DLD1 (cell line): Measurements from ENCODE around the gene ACACB.

Source experiments
- in situ Hi-C: cut with HindIII; loops from 2 replicates; pipeline ENCODE4 v1.10.0; 2017; ENCODE audit warnings: low sequenced_read_pairs

ACACB gene

DNA sequence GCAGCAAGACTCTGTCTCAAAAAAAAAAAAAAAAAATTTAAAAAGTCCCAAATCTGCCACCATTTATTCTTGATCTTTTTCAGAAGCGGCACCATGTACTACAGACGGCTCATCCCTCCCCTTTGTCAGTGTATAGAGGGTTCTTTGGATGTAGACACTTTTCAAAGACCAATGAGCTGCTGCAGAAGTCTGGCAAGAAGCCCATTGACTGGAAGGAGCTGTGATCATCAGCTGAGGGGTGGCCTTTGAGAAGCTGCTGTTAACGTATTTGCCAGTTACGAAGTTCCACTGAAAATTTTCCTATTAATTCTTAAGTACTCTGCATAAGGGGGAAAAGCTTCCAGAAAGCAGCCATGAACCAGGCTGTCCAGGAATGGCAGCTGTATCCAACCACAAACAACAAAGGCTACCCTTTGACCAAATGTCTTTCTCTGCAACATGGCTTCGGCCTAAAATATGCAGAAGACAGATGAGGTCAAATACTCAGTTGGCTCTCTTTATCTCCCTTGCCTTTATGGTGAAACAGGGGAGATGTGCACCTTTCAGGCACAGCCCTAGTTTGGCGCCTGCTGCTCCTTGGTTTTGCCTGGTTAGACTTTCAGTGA, 6.5 kb upstream of the ACACB start:
- in situ Hi-C loops: no loop called here

DNA sequence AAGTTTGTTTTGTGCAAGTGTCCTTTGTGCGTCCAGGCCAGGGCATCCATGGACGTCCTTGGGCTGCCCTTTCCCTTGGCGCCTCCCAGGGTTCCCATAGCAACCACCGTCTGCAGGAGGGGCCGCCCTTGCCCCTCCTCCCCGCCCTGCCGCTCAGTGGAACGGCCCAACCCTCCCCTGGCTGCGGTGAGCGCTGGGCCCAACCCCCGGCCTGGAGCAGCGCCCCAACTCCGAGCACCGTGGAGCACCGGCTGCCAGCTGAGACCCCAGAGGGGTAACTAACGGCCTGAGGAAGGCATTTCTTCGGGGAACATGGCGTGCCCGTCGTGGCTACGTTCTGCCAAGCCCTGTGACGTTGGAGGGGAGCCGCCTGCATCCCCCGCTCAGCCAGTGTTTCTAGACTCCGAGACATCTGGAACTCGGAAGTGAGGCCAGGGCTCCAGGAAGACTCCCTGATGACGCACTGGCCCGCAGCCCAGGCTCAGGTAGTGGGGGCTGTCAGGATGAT, 5.3 kb upstream of the ACACB start:
- in situ Hi-C loops: no loop called here

DNA sequence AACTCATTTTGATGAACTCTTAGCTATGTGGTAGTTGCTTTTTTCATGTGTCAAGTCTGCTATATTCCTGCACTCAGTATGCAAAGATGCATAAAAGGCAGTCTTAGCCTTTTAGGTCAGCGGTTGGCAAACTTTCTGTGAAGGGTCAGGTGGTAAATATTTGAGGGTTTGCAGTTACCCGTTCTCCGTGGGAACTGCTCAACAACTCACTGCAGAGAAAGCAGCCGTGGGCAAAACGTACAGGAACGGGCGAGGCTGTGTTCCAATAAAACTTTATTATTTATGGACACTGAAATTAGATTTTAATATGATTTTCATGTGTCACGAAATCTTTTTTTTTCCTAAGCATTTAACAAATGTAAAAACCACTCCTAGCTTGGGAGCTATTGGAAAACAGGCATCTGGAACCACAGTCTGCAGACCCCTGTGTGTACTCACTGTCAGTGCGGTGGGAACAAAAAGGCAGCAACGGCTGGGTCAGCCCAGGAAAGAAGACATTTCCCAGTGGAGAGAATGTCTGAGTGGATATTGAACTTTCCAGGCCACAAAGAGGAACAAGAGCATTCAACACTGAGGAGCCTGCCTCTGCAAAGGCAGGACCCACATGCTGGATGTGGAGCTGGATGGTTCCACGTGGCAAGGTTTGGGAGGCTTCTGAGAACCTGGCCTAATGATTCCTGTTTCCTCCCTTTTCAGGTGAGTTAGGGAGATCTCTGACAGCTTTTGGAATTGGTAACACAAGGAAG, 3.5 kb upstream of the ACACB start:
- in situ Hi-C loops: no loop called here

DNA sequence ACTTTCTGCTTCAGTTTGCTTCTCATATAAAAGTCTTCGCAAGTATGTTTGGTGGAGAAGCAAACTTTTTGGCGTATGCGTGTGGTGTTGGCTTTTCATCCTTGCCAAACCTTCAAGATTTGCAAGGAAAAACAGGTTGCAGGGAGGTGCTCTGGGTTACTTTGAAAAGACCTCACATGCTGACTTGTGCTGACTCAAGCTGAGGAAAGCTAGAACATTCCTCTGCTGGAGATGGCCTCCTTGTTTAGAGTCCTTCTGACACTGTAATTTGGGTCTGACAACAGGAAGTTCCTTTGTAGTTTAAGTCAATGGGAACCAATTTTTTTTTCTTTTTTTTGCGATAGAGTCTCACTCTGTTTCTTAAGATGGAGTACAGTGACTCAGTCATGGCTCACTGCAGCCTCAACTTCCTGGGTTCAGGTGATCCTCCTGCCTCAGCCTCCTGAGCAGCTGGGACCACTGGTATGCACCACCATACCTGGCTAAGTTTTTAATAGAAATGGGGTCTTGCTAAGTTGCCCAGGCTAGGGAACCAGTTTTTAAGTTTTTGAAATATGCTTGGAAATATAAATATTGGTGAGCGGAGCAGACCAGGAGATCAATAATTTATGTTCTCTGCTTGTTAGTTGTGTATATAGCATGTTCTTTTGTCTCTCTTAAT, 2.6 kb upstream of the ACACB start:
- in situ Hi-C loops: no loop called here

DNA sequence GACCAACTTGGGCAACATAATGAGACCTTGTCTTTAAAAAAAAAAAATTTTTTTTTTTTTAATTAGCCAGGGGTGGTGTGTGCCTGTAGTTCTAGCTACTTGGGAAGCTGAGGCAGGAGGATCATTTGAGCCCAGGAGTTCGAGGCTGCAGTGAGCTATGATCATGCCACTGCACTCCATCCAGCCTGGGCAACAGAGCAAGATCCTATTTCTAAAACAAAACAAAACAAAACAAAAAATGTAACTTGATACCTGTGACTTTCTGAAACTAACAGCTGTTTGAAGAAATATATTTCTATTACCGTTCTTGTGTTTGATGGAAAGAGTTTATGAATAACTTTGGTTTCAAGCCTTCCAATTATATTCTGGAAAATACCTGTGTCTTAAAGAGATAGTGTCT, 1.7 kb upstream of the ACACB start:
- in situ Hi-C loops: no loop called here

DNA sequence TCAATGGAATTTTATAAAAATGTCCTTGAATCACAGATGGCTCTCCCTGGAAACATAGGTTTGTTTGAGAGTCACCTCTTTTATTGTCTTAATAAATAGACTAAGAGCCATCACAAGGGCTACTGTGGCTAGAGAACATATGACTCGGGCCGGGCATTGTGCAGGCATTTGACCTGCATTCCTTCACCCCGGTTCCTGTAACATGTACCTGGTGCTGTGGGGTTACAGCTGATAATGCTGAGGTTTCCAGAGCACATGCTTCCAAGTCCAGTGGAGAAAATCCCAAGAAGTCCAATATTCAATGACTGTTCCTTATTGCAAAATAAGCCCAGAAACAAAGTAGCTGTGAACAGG, 1.0 kb upstream of the ACACB start:
- in situ Hi-C loops: no loop called here

DNA sequence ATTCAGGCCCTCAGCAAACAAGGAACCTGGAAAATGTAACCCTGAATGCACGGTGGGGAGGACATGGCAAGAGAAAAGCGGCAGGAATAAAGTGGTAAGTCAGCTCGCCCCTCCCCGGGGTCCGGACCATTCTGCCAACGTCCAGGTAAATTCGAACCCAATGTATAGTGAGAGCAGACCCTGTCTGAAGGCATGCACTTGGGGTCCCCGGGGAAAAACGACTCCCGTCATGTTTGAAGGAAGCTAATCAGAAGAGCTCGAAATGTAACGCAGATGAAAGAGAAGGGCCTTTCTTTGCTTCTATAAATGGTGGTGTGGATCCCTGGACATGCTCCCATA, 193 bp downstream of the ACACB start:
- in situ Hi-C loops: no loop called here

DNA sequence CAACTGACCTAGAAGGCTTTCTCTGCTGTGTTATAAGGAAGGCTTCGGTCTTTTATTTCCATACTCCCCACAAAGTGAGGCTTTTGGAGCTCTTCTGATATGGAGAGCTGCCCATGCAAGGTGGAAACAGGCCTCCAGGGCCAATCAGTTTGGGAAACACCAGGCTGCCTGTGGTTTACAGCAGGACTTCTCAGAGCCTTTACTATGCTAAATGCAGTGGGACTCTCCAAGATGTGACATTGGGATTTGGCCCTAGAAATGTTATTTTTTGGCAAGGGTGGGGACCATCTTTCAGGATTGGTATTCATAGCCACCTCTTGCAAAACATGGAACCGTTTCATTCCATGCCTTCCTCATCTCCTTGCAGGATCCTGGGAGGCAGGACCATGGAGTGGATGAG, 3.7 kb downstream of the ACACB start:
- in situ Hi-C loops: no loop called here

DNA sequence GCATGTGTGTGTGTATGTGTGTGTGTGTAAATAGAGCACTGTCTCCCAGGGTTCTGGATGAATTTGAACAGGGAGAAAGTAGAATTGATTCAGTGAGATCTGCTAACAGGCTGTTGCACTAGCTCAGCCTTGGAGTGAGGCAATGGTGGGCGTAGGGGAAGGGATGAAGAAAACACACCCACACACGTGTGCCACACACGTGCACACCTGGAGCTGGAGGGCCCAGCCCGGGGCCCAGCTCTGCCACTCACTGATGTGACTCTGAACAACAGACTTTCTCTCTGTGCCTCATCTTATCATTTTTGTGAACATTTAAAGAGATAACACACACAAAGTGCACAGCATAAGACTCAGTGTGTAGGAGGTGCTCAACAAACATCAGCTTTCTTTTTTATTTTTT, 4.2 kb downstream of the ACACB start:
- in situ Hi-C loops: no loop called here

DNA sequence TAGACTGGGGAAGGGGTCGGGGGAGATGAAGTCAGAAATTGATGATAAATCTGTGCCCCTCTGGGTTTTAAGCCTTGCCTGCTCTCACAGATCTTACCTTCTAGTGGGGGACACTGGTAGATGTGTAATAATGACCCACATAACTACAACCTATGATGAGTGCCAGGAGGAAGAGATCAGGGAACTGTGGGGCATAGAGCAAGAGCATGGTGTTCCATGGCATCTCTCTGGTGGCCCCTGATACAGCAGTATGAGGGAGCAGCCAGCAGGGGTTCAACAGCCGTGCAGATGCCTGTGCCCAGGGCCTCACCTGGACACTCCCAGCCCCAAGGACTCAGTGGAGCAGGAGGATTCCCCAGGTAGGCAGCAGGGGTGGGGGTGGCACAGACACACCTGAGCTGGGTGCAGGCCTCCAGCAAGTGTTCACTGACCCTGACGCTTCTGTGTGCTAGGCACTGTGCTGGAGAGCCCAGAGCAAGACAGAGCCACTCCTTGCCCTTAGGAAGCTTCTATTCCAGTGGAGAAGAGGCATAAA, 5.0 kb downstream of the ACACB start:
- in situ Hi-C loops: no loop called here

DNA sequence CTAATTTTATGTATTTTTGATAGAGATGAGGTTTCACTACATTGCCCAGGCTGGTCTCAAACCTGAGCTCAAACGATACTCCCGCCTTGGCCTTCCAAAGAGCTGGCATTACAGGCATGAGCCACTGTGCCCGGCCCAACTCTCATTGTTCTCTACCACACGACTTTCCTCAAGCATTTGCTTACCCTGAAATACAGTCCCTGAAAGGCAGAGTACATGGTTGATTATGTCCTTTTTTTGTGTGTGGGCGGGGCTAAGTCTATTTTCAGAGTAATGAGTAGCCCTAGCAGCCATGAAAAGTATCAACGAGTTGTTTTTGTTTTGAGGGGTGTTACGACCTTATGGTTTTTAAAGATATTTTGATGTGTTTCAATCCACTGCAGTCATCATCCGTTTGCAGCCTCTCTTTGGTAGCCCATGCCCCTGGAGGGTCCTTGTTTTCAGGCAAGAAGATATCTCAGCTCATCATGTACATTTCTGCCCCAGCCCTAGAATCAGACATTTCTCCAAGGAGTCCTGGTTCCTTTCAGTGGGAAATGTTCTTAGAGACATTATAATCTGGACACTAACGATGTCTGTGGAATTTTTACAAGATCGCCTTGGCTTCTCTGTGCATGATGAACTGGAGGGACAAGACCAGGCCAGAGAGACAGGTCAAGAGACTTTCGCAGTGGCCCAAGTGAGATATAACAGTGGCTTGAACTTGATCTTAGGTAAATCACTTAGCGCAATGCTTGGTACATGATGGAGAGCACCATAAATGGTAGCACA, 8.7 kb downstream of the ACACB start:
- in situ Hi-C loops: no loop called here

DNA sequence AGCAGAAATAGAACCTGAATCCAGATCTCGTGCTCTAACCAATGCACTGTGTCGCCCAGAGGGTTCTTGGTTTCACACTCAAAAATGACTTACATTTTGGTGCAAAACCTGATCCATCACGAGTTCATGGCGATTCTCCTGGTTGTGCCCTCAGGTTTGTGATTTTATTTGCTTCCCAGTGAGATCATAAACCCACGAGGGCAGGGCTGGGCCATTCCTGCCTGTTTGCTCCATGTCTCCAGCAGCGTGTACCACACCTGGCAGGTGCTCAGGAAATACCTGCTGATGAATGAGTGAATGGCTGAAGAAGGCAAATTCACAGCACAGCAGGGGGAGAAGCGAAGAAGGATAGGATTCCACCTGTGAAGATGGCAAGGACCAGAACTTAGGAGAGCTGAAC, 9.4 kb downstream of the ACACB start:
- in situ Hi-C loops: no loop called here

DNA sequence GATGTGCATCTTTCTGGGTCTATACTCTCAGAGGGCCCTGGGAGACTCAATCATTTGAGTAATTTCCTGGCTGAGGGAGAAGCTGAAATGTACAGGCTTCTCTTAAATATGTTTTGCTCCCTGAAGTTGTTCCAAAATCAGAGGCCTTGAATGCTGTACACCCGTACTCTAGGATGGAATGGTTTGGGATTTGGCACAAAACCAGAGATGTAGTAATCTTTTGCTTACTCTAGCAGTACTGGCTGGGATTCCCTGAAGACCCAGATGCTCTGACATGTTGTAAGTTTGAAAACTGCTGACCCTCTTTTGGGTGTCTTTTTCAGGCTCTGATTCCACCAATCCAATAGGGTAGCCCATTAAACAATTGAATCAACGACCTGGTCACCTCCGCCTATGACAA, 10.4 kb downstream of the ACACB start:
- in situ Hi-C loops: no loop called here

DNA sequence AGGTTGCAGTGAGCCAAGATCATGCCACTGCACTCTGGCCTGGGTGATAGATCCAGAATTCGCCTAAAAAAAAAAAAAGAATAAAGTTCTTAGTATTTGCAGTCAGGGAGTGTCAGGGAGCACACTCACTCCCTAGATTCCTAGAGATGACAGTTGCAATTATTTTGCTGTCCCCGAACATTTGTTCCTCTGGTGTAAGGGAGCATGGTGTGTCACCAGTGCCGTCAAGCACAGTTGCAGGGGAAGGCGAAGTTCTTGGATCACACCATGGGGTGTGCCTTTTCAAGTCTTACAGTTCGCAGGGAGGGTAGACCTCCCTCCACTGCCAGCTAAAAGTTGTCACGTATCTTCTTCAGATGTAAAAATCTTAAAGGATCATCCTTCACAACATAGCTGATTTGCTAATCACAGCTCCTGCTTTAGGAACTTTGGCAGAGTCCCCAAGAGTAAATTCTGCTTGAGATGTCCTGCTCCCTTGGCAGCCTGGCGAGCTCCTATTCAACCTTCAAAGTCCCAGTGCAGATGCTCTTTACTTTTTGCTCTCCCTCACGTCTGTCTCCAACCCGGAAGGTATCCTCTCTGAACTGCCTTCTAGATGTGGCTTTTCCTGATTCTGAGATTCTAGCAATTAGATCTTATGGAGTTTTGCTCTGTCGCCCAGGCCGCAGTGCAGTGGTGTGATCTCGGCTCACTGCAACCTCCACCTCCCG, 11.3 kb downstream of the ACACB start:
- in situ Hi-C loops: no loop called here

DNA sequence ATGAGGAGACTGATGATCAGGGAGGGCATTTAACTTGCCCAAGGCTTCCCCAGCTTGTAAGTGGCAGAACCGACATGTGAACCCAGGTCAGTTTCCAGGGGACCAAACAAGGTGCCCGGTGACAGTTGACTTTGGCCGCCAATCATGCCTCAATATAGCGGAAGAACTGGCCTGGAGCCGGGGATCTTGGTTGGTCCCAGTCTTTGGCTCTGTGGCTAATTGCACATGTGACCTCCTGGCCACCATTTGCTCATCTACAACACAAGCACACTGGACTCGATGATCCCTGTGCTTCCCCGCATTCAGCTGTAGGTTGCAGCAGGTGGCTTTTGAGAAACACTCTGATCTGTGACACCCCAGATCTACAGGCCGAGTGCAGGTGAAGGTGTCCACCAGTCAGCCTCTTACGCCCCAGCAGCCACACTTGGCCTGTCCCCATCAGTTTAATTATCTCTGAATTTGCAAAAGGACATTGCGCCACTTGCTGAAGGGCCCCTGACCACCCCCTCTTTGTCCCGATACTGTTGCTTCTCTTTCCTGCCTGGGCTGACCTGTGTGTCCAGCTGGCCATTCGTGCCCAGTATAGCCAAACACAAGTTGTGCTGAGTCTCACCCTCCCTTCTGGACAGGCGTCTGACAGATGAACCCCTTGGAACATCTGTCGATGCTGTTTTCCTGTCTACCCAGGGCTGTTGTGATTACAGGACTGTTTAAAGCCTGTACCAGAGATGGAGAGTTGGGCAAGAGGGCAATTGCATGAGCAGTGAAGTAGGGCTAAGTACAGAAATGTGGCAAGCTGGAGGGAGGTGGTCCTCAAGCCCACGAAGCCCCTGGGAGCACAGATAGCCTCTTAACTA, 14.1 kb downstream of the ACACB start:
- in situ Hi-C loops: no loop called here

DNA sequence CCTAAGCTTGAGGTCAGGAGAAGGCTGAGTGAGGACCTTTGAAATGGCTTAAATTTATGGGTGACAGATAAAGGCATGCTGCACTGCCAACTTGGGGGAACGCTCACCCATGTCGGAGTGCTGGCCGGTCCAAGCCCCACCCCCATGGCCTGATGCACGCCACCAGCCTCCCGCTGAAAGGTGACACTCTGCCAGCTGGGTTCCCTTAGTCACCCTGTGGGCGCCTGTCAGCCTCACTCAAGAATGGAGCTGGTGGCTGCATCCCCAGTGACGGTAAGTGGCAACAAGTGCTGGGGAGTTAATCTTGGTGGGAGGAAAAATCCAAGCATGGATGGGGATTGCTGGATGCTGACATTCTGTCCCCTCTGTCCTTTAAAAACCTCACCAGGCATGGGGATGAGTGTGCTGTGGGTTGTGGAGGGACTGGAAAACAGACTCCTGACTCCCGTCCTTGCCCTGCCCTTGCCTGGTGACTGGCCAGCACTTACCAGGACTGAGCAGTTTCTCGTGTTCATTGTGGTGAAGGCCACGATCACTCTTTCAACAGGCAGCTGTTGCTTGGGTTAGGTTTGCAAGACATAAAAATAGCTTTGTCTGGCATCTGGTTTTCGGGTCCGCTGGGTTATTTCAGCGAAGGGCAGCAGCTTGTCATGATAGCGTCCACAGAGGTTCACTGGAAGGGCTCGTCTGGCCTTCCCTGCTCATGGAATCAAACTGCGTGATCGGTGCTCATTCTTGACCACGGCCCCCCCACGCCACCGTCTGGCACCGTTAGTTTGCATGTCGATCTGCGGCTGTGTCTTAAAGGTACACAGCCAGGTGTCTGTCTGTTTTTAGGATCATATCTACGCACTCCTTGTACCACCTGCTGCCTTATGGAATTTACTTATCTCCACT, 15.0 kb downstream of the ACACB start:
- in situ Hi-C loops: no loop called here

DNA sequence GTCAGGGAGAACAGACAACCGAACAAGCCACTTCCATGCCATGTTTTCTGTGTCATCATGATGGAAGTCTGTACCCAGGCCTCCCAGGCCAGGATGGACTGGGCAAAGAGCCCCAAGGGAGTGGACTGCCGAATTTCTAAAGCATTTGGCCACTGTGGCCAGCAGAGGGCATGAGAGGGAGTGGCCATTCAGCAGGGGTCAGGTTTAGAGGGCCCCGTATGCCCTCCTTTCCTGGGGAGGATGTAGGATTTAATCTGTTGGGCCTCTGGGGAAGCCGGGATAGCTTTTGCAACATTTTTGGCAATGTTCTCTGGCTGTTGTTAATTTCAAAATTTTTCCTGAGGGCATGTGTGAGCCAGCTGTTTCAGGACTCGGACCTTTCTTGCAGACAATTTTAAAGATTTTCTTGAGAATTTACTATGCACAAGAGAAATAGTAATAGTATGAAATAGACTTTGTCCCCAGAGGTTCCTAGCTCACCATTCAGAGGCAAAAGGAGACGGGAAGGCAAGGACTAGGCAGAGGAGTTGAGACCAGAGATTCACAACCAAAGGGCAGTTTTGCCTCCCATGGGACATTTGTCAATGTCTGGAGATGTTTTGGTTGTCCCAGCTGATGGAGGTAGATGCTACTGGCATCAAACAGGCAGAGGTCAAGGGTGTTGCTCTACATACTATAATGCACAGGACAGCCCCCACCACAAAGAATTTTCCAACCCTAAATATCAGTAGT, 18.0 kb downstream of the ACACB start:
- in situ Hi-C loops: no loop called here

DNA sequence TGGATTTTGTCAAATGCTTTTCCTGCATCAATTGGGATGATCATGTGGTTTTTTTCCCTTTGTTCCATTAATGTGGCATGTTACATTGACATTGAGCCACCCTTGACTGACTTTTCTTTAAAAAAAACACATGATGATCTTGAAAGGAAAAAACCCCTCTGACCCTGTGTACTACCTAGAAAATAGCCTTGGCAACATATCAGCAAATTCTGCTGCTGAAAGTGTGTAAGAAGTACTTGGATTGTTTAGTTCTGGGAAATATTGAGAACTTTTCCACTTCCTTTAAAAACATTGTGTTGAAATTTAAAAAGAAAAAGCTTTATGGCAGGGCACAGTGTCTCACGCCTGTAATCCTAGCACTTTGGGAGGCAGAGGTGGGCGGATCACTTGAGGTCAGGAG, 20.7 kb downstream of the ACACB start:
- in situ Hi-C loops: no loop called here
